B cell (primary cell): ENCODE results near the gene TMEM255B. TPM values are rescaled to one million over a fixed set of nuclear protein-coding genes. Genes with fewer than 3 reads are reported as not detected.

ENCODE experiments used
- ATAC-seq: fragments of 200-7000 bp; cut with Tn5 transposase; one replicate; pipeline ENCODE4 v1.10.0; 2021; ENCODE audit warnings: low read depth, mild to moderate bottlenecking, moderate number of reproducible peaks, moderate library complexity
- CTCF ChIA-PET: fragments of 350-600 bp; sonication (Branson Sonifier 250); formaldehyde crosslinking; loops from one replicate; lab custom pipeline; 2021; ENCODE audit warnings: antibody characterized with exemption, inconsistent platforms; lab: Charles Lee
- POLR2A ChIA-PET: fragments of 350-600 bp; sonication (Branson Sonifier 250); formaldehyde crosslinking; loops from one replicate; lab custom pipeline; 2021; ENCODE audit warnings: antibody characterized with exemption; lab: Charles Lee
- DNase-seq: peaks from one replicate; pipeline ENCODE4 v3.0.0; 2013
- H2AFZ ChIP-seq: 2 replicates; pipeline ENCODE4 v1.6.1; 2012; ENCODE audit warnings: mild to moderate bottlenecking, low read depth, low read length; ENCODE audit not compliant: insufficient read depth, poor library complexity, severe bottlenecking
- H3K27ac ChIP-seq, 2 donors: 1 replicate in 1 of 2; 2 replicates in 1 of 2; pipeline ENCODE4 v1.5.1; 2012 to 2013; ENCODE audit warnings: low read length in 2 of 2, mild to moderate bottlenecking in 2 of 2, moderate library complexity in 1 of 2
- H3K27me3 ChIP-seq, 4 experiments: fragments of 200-600 bp in 1 of 4; sonication (generic) in 1 of 4; replicated peaks in 1 of 4; 1 replicate in 2 of 4; 2 replicates in 2 of 4; pipeline versions ENCODE4 v1.6.1 to v1.7.0; 2013 to 2016; ENCODE audit warnings: low read length in 3 of 4, mild to moderate bottlenecking in 2 of 4, mixed read lengths in 1 of 4, moderate library complexity in 1 of 4; ENCODE audit not compliant: insufficient read depth in 4 of 4, control insufficient read depth in 3 of 4; ENCODE audit errors: control extremely low read depth in 1 of 4
- H3K36me3 ChIP-seq, 2 experiments: replicated peaks in 1 of 2; 1 replicate in 1 of 2; 2 replicates in 1 of 2; pipeline versions ENCODE4 v1.6.1 to v1.7.1; 2013; ENCODE audit warnings: low read length in 1 of 2; ENCODE audit not compliant: insufficient read depth in 2 of 2, control insufficient read depth in 1 of 2; ENCODE audit errors: control extremely low read depth in 1 of 2, extremely low read depth in 1 of 2
- H3K4me1 ChIP-seq, 2 donors: fragments of 200-600 bp in 1 of 2; sonication (generic) in 1 of 2; 1 replicate in 1 of 2; 2 replicates in 1 of 2; pipeline versions ENCODE4 v1.5.1 to v1.6.1; 2013 to 2017; ENCODE audit warnings: low read length in 2 of 2; ENCODE audit not compliant: control insufficient read depth in 2 of 2, insufficient read depth in 2 of 2
- H3K4me2 ChIP-seq: replicated peaks from 2 replicates; pipeline ENCODE3; 2012; ENCODE audit warnings: mild to moderate bottlenecking, low read depth, low read length; ENCODE audit not compliant: poor library complexity, severe bottlenecking
- H3K4me3 ChIP-seq, 5 experiments: fragments of 200-600 bp in 1 of 5; sonication (generic) in 1 of 5; 1 replicate in 3 of 5; 2 replicates in 2 of 5; pipeline versions ENCODE4 v1.5.1 to v1.7.0; 2011 to 2016; ENCODE audit warnings: low read length in 4 of 5, mild to moderate bottlenecking in 4 of 5, low read depth in 2 of 5, control low read depth in 1 of 5, moderate library complexity in 1 of 5; ENCODE audit not compliant: insufficient read depth in 1 of 5; ENCODE audit errors: control extremely low read depth in 1 of 5, extremely low read depth in 1 of 5
- H3K79me2 ChIP-seq: fragments of 200-600 bp; sonication (generic); one replicate; pipeline ENCODE4 v1.6.0; 2016; ENCODE audit warnings: low read length; ENCODE audit not compliant: control insufficient read depth, insufficient read depth
- H3K9ac ChIP-seq: fragments of 200-600 bp; sonication (generic); 2 replicates; pipeline ENCODE4 v1.6.1; 2017; ENCODE audit warnings: mild to moderate bottlenecking, low read length, moderate library complexity
- H3K9me3 ChIP-seq, 3 donors: one replicate each; pipeline versions ENCODE4 v1.6.1 to v1.7.1; 2013; ENCODE audit warnings: low read length in 2 of 3; ENCODE audit not compliant: control insufficient read depth in 2 of 3, insufficient read depth in 1 of 3; ENCODE audit errors: control extremely low read depth in 1 of 3
- H4K20me1 ChIP-seq: 2 replicates; pipeline ENCODE4 v1.6.0; 2012; ENCODE audit warnings: mild to moderate bottlenecking, low read length; ENCODE audit not compliant: insufficient read depth, control insufficient read depth, poor library complexity, severe bottlenecking
- H3K27ac Mint-ChIP-seq: one replicate; pipeline ENCODE4 v1.8.0; 2021; ENCODE audit warnings: mixed read lengths
- H3K27me3 Mint-ChIP-seq: one replicate; pipeline ENCODE4 v1.8.0; 2021; ENCODE audit warnings: mixed read lengths
- H3K4me1 Mint-ChIP-seq: one replicate; pipeline ENCODE4 v1.8.0; 2021; ENCODE audit warnings: mixed read lengths
- H3K4me3 Mint-ChIP-seq: one replicate; pipeline ENCODE4 v1.8.0; 2021; ENCODE audit warnings: mixed read lengths
- H3K9me3 Mint-ChIP-seq: one replicate; pipeline ENCODE4 v1.8.0; 2022; ENCODE audit warnings: mixed read lengths; ENCODE audit not compliant: insufficient read depth
- EZH2 ChIP-seq: IDR thresholded peaks from 2 replicates; pipeline ENCODE4 v1.6.1; 2012; ENCODE audit warnings: borderline replicate concordance, low read depth, mild to moderate bottlenecking, moderate library complexity, low read length; ENCODE audit not compliant: insufficient read depth, poor library complexity, severe bottlenecking
- WGBS: methylation state at CpG from one replicate; pipeline ENCODE4 v1.1.5; 2013; ENCODE audit warnings: missing lambda C conversion rate; ENCODE audit not compliant: insufficient coverage; 5-methylcytosine and 5-hydroxymethylcytosine counted together
- intact Hi-C: fragments of 100-400 bp; cut with micrococcal nuclease; formaldehyde crosslinking; loops from one replicate; pipeline ENCODE4 v1.10.0; 2022
- polyA plus RNA-seq: library from polyadenylated mRNA; depleted of rRNA; stranded (reverse); fragments of >200 nt; gene quantifications from 2 replicates; pipeline ENCODE4 v1.2.3, GENCODE V29; 2012
- total RNA-seq, 2 donors: library from RNA; stranded (reverse); fragments of 120-200 nt in 1 of 2; gene quantifications; 1 replicate in 1 of 2; 2 replicates in 1 of 2; pipeline versions ENCODE4 v1.2.3 to v1.2.4, GENCODE V29; 2013 to 2022
- TF ChIP-seq, protein P1 (sequence below): fragments of 200-600 bp; IDR thresholded peaks from one replicate; pipeline ENCODE4 v1.8.0; 2022; ENCODE audit warnings: antibody characterized with exemption, mild to moderate bottlenecking

The TMEM255B gene
- total and polyA plus RNA-seq, 2 donors (not counting 1 experiment from before 2014, with no cell fraction given), result 2.1 to 8.2 TPM

DNA sequence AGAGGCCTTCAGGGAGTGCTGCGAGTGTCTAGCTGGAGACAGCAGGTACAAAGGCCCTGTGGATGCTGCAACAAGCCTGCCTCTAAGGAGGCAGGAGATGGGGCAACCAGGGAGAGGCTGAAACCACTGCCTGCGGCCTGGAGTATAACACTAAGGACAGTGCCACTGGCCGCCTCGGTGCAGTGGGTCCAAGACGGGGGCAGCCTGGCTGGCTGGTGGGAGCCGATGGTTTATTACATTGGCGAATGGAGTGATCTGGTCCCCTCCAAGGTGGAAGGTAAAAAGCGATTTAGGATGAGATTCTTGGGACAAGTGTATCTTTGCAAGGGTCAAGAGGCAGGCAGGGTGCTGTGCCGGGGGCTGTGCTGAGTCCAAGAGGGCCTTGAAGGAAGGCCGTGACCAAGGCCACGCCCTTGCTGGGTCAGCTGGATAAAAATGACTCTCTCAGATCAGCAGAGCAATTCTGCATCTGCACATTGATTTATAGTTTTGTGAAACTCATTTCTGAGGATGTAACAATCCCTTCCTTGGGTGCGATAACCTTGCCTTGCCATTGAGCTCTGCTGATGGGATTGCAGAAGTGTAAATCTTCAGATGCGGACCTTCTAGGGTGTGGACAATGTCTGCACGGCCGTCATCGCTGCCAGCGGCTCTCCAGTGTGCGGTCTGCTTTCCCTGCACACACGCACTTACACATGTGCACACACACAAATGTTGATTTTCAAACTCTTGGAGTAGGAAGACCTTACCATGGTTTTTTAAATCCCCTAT, 6.0 kb downstream of the TMEM255B start:
- CTCF ChIA-PET, result no interaction called here
- WGBS, result 94% methylated on average over 18 of the region's 19 CpGs
- Histone ChIP-seq H3K4me1 (peaks cover under 1% of the 10 kb centered on the region in 2 donors), H3K27me3 (peaks cover 0 to 27% (median 14%) of the 10 kb centered on the region in 4 experiments), H3K9me3 (peaks cover 0 to 9% (median 0%) of the 10 kb centered on the region in 3 donors), H3K36me3 (no peaks in the 10 kb centered on the region), H4K20me1 (no peaks in the 10 kb centered on the region), H3K4me3 (no peak overlapping the region), H3K27ac (no peak overlapping the region), H2AFZ (no peak overlapping the region), H3K79me2 (no peaks in the 10 kb centered on the region), H3K4me2 (no peak overlapping the region), H3K9ac (no peak overlapping the region)
- H3K4me3 Mint-ChIP-seq, result no peak overlapping the region
- H3K27me3 Mint-ChIP-seq, result peaks cover 35% of the 10 kb centered on the region
- TF ChIP-seq EZH2, result no peak
- TF ChIP-seq, protein P1, sequence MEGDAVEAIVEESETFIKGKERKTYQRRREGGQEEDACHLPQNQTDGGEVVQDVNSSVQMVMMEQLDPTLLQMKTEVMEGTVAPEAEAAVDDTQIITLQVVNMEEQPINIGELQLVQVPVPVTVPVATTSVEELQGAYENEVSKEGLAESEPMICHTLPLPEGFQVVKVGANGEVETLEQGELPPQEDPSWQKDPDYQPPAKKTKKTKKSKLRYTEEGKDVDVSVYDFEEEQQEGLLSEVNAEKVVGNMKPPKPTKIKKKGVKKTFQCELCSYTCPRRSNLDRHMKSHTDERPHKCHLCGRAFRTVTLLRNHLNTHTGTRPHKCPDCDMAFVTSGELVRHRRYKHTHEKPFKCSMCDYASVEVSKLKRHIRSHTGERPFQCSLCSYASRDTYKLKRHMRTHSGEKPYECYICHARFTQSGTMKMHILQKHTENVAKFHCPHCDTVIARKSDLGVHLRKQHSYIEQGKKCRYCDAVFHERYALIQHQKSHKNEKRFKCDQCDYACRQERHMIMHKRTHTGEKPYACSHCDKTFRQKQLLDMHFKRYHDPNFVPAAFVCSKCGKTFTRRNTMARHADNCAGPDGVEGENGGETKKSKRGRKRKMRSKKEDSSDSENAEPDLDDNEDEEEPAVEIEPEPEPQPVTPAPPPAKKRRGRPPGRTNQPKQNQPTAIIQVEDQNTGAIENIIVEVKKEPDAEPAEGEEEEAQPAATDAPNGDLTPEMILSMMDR, result no peak
- H3K9me3 Mint-ChIP-seq, result no peaks in the 10 kb centered on the region
- DNase-seq, result no peak
- H3K27ac Mint-ChIP-seq, result no peak overlapping the region
- peaks cover 2% of the 10 kb centered on the region for H3K4me1 Mint-ChIP-seq
- intact Hi-C loops, result no loop called here
- ATAC-seq, result no peak
- POLR2A ChIA-PET, result no interaction called here

DNA sequence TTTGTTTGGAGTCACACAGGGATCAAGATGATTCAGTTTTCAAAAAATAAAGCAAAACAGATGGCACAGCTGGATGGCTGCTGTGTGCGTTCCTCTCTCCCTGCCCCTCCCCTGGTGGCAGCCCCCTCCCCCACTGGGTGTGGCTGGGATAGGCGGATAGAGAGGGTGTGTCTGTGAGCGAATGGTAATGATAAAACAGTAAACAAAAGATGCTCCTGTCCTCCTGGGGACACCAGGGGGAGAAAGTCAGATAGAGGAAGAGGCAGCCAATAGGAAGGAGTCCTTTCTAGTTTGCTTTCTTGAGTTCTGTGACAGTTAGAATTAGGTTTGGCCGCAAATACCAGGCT, 6.5 kb downstream of the TMEM255B start:
- CTCF ChIA-PET, result no interaction called here
- TF ChIP-seq, protein P1, result no peak
- no peak for TF ChIP-seq EZH2
- no peaks in the 10 kb centered on the region for H3K4me1 ChIP-seq
- H3K9ac ChIP-seq, result no peak overlapping the region
- H4K20me1 ChIP-seq, result no peaks in the 10 kb centered on the region
- no peaks in the 10 kb centered on the region for H3K79me2 ChIP-seq
- Mint-ChIP-seq H3K4me1 (no peaks in the 10 kb centered on the region), H3K4me3 (no peak overlapping the region), H3K27ac (no peak overlapping the region), H3K9me3 (no peaks in the 10 kb centered on the region), H3K27me3 (peaks cover 31% of the 10 kb centered on the region)
- no peak for ATAC-seq
- no peaks in the 10 kb centered on the region for H3K36me3 ChIP-seq
- H2AFZ ChIP-seq, result no peak overlapping the region
- H3K9me3 ChIP-seq, result peaks cover 0 to 9% (median 0%) of the 10 kb centered on the region in 3 donors
- no peak overlapping the region for H3K4me2 ChIP-seq
- POLR2A ChIA-PET, result no interaction called here
- intact Hi-C loops, result no loop called here
- H3K4me3 ChIP-seq, result no peak overlapping the region
- H3K27me3 ChIP-seq, result peaks cover 0 to 26% (median 12%) of the 10 kb centered on the region in 4 experiments
- no peak for DNase-seq
- H3K27ac ChIP-seq, result no peak overlapping the region
- 100% methylated on average over 1 of the region's 4 CpGs for WGBS
